Measurements from ENCODE around the gene CD244.

Gene CD244, protein sequence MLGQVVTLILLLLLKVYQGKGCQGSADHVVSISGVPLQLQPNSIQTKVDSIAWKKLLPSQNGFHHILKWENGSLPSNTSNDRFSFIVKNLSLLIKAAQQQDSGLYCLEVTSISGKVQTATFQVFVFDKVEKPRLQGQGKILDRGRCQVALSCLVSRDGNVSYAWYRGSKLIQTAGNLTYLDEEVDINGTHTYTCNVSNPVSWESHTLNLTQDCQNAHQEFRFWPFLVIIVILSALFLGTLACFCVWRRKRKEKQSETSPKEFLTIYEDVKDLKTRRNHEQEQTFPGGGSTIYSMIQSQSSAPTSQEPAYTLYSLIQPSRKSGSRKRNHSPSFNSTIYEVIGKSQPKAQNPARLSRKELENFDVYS

DNA sequence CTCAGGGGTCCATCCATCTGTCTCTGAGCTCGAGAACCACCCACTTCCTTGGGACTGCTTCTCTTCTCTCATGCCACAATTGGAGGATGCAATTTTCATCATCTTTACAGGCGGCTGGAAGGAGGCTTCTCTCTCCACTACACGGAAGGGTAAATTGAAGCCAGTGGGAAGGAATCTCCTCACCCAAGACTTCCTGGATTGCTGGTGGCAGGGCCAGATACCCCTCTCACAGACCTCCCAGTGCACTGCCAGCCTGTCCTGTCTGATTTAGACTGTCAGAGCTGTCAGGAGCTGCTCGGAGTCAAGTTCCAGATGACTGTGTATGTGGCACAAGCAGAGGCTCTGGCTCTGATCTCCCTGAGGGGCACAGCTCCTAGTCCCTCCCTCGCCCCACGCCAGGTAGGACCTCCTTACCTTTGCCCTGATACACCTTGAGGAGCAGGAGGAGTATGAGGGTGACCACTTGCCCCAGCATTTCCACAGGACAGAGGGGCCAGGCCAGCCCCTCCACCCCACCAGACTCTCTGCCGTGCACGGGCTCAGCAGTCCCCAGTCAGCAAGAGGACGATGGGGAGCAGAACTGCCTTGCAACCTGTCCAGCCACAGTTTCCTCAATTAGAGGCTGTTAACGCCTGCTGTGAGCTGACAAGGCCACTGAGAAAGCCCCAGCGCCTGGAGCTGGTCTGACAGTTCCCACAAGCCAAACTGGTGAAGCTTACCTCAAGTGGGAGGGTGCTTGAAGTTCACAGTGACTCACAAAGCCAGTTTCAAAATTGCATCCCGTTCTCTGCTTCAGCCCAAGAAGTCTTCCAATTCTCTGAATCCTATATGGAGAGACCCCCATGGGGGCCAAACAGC lies at the start of gene CD244:
CD244 (minus strand) TSS at position 685 of the 858 bp plus-strand sequence; CDS start at position 475, 210 bp downstream.
- DNase-seq (ENCODE audit: extremely low read depth, low read depth): no peak
- TF ChIP-seq, protein P1, sequence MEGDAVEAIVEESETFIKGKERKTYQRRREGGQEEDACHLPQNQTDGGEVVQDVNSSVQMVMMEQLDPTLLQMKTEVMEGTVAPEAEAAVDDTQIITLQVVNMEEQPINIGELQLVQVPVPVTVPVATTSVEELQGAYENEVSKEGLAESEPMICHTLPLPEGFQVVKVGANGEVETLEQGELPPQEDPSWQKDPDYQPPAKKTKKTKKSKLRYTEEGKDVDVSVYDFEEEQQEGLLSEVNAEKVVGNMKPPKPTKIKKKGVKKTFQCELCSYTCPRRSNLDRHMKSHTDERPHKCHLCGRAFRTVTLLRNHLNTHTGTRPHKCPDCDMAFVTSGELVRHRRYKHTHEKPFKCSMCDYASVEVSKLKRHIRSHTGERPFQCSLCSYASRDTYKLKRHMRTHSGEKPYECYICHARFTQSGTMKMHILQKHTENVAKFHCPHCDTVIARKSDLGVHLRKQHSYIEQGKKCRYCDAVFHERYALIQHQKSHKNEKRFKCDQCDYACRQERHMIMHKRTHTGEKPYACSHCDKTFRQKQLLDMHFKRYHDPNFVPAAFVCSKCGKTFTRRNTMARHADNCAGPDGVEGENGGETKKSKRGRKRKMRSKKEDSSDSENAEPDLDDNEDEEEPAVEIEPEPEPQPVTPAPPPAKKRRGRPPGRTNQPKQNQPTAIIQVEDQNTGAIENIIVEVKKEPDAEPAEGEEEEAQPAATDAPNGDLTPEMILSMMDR (IDR thresholded peaks at IDR 0.05; ENCODE audit: low read depth, low read length, missing control alignments): no peak
- no peak within 1 kb of the TSS for H3K4me3 ChIP-seq (replicated peaks; ENCODE audit: low read depth, low read length)

DNA sequence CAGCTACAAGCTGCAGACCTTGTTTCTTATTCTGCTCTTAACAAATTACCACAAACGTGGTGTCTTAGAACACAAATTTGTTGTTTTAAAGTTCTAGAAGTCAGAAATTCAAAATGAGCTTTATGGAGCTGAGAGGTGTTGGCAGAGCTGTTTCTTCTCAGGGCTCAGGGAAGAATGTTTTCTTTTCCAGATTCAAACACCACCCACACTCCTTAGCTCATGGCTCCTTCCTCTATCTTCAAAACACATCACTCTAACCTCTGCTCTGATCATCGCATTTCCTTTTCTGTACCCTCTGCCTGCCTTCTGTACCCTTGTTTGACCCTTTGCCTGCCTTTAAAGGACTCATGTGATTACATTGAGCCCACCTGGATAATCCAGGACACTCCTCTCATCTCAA lies 49.2 kb upstream of the CD244 start:
- no peak overlapping the region for H3K4me3 ChIP-seq (replicated peaks; ENCODE audit: low read depth, low read length)
- TF ChIP-seq, protein P1 (IDR thresholded peaks at IDR 0.05; ENCODE audit: low read depth, low read length, missing control alignments): no peak
- DNase-seq (ENCODE audit: extremely low read depth, low read depth): no peak

DNA sequence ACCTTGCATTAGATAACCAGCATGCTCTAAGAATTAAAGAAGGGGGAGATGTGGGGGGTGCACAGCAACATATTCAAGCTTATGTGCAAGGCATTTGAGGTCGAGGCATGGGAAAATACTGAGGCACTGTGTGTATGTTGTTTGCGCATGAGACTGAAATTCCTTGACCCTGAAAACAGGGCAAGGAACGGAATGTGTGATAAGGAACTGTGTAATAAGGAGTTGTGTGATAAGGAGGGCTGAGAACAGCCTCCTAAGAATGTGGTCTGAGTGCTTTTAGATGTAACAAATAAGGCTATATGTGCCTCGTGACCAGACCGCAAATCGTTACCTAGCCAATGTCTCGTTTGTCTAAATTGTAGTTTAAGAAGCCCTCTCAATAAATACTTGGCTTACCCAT lies 48.8 kb upstream of the CD244 start:
- no peak for DNase-seq (ENCODE audit: extremely low read depth, low read depth)
- TF ChIP-seq, protein P1 (IDR thresholded peaks at IDR 0.05; ENCODE audit: low read depth, low read length, missing control alignments): no peak
- no peak overlapping the region for H3K4me3 ChIP-seq (replicated peaks; ENCODE audit: low read depth, low read length)

DNA sequence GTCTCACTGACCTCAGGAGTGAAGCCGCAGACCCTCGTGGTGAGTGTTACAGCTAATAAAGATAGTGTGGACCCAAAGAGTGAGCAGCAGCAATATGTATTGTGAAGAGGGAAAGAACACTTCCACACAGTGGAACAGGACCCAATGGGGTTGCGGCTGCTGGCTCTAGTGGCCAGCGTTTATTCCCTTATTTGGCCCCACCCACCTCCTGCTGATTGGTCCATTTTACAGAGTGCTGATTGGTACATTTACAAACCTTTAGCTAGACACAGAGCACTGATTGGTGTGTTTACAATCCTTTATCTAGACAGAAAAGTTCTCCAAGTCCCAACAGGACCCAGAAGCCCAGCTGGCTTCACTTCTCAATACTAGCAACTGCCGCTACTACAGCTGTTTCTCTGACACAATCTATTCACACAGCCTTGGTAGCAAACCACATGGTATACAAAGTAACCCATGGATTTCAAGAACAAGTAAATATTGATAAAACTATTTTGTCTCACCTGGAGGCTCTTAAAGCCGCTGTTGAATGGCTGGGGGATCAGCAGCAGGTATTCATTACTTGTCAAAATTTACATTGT lies 47.6 kb upstream of the CD244 start:
- no peak for DNase-seq (ENCODE audit: extremely low read depth, low read depth)
- H3K4me3 ChIP-seq (replicated peaks; ENCODE audit: low read depth, low read length): no peak overlapping the region
- TF ChIP-seq, protein P1 (IDR thresholded peaks at IDR 0.05; ENCODE audit: low read depth, low read length, missing control alignments): no peak

DNA sequence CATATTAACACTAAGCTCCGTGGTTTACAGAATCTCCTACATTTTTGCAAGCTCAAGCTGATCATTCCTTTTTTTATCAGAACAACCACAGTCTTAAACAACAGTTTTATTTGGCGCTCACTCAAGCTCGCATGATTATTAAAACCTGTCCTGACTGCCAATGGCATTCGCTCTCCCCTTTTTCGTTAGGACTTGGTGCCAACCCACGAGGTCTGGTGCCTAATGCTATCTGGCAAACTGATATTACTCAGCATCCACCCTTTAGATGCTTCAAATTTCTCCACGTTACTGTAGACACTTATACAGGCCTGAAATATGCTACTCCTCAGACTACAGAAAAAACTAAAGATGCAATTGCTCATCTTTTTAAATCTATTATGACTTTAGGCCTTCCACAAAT lies 45.3 kb upstream of the CD244 start:
- no peak overlapping the region for H3K4me3 ChIP-seq (replicated peaks; ENCODE audit: low read depth, low read length)
- TF ChIP-seq, protein P1 (IDR thresholded peaks at IDR 0.05; ENCODE audit: low read depth, low read length, missing control alignments): no peak
- DNase-seq (ENCODE audit: extremely low read depth, low read depth): no peak

DNA sequence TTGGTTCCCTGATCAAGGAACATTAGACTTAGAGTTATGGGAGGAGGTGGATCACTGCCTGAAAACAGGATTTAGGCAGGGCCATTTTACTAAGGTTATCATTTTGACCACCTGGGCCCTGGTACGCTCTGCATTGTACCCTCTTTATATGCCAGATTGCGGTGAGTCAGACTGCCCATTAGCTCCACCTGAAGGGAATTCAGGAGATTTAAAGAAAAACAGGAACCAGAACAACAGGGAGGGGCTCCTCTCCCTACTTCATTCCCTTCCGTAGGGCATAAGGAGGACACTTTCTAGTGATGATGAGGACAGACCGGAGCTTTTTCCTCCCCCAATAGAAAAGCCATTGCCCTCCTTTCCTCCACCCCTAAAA lies 42.9 kb upstream of the CD244 start:
- H3K4me3 ChIP-seq (replicated peaks; ENCODE audit: low read depth, low read length): no peak overlapping the region
- TF ChIP-seq, protein P1 (IDR thresholded peaks at IDR 0.05; ENCODE audit: low read depth, low read length, missing control alignments): no peak
- no peak for DNase-seq (ENCODE audit: extremely low read depth, low read depth)
